Aorta (tissue), 5 donors: ENCODE results near the gene CTNNBIP1. TPM values are rescaled to one million over a fixed set of nuclear protein-coding genes. Genes with fewer than 3 reads are reported as not detected.

Experiments used
- ATAC-seq: fragments of 200-7000 bp; cut with Tn5 transposase; one replicate; pipeline ENCODE4 v1.9.1; 2022; ENCODE audit warnings: moderate library complexity; ENCODE audit not compliant: low FRiP score
- DNase-seq, 2 donors: peaks; one replicate each; pipeline ENCODE4 v3.0.0-alpha.2; 2020
- H3K27ac ChIP-seq, 2 donors: one replicate each; pipeline ENCODE4 v1.5.1; 2013; ENCODE audit warnings: low read length in 2 of 2, mild to moderate bottlenecking in 2 of 2, moderate library complexity in 2 of 2, control low read depth in 1 of 2, inconsistent platforms in 1 of 2, low read depth in 1 of 2
- H3K27me3 ChIP-seq, 2 donors: one replicate each; pipeline ENCODE4 v1.6.1; 2013; ENCODE audit warnings: control low read depth in 1 of 2, low read length in 1 of 2, mild to moderate bottlenecking in 1 of 2, moderate library complexity in 1 of 2; ENCODE audit not compliant: insufficient read depth in 2 of 2, control insufficient read depth in 1 of 2
- H3K36me3 ChIP-seq, 2 donors: one replicate each; pipeline ENCODE4 v1.6.1; 2013; ENCODE audit warnings: control low read depth in 1 of 2, low read length in 1 of 2, mild to moderate bottlenecking in 1 of 2; ENCODE audit not compliant: insufficient read depth in 2 of 2, control insufficient read depth in 1 of 2
- H3K4me1 ChIP-seq, 2 donors: one replicate each; pipeline ENCODE4 v1.6.1; 2013; ENCODE audit warnings: low read length in 2 of 2, control low read depth in 1 of 2, mild to moderate bottlenecking in 1 of 2, moderate library complexity in 1 of 2; ENCODE audit not compliant: insufficient read depth in 2 of 2, control insufficient read depth in 1 of 2
- H3K4me3 ChIP-seq, 2 donors: one replicate each; pipeline ENCODE4 v1.5.1; 2013; ENCODE audit warnings: low read length in 2 of 2, control low read depth in 1 of 2, mild to moderate bottlenecking in 1 of 2
- H3K9me3 ChIP-seq: one replicate; pipeline ENCODE4 v1.6.1; 2013; ENCODE audit warnings: mild to moderate bottlenecking, low read length; ENCODE audit not compliant: control insufficient read depth
- WGBS, 2 donors: extraction: QIAGEN DNeasy Blood & Tissue Kit; methylation state at CpG; one replicate each; pipeline ENCODE4 v1.1.7; 2013; 5-methylcytosine and 5-hydroxymethylcytosine counted together
- intact Hi-C, 2 donors: fragments of 100-400 bp; cut with DNase I; formaldehyde crosslinking; loops; one replicate each; pipeline versions ENCODE4 v1.14.2 to v1.15.0; 2022
- polyA plus RNA-seq, 2 donors: library from polyadenylated mRNA; stranded (reverse); fragments of 200-250 nt; gene quantifications; one replicate each; pipeline ENCODE4 v1.2.3, GENCODE V29; 2013
- total RNA-seq, 2 donors: library from RNA; stranded (reverse); fragmentation: NEBNext Ultra II Directional; extraction: Animal tissue kit (Norgen Biotek cat#: 25700); gene quantifications; one replicate each; pipeline ENCODE4 v1.2.1, GENCODE V29; 2021
- donor health status: healthy with polysubstance abuse.
- donor health status: Bipolar disorder and iron deficiency.
- donor health status: DM: no; HTN: no; CAD: no.
- donor health status: DM: no; HTN: no; CAD: no.
- donor health status: DM: yes; HTN: yes; CAD: no.

CTNNBIP1 gene
- total and polyA plus RNA-seq, 4 donors, result 8.4 to 18.8 (median 14.3) TPM

DNA sequence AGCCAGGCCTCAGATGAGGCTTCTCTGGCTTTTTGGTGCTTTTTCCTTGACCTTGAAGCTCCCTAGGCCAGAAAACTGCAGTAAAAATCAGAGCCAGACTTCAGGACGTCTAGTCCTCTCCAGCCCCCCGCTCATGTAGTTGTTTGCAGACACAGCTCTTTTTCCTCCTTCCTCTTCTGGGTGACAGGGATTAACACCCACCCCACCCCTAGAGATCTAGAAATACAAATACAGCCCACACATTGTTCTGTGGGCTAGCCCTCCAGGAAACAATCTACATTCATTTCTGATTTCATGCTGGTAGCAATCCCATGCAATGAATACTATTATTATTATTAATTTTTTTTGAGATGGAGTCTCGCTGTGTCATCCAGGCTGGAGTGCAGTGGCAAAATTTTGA, 76.4 kb downstream of the CTNNBIP1 start:
- 87 to 91% methylated on average over 3 of the region's 3 CpGs for WGBS, 2 donors
- no peak for DNase-seq
- Histone ChIP-seq H3K27ac (no peak overlapping the region), H3K9me3 (no peaks in the 10 kb centered on the region), H3K4me1 (no peaks in the 10 kb centered on the region), H3K4me3 (no peak overlapping the region), H3K36me3 (no peaks in the 10 kb centered on the region), H3K27me3 (no peaks in the 10 kb centered on the region)
- ATAC-seq, result no peak
- intact Hi-C loops, result no loop called here

GRCh38 chr1:9827558-9828185, 82.4 kb downstream of the CTNNBIP1 start:
- DNase-seq (peak in 1 of 2 donors; percentile 60), ATAC-seq (no peak)
- Histone ChIP-seq H3K4me3 (no peak overlapping the region), H3K4me1 (no peaks in the 10 kb centered on the region), H3K36me3 (no peaks in the 10 kb centered on the region), H3K27me3 (peaks cover 0 to 2% of the 10 kb centered on the region in 2 donors), H3K27ac (no peak overlapping the region), H3K9me3 (no peaks in the 10 kb centered on the region)
- 87 to 88% methylated on average over 24 of the region's 24 CpGs for WGBS, 2 donors
- intact Hi-C loops, result loop anchor here in 1 of 2 donors (10.0 kb wide), 1 partner anchor 867 kb away; no protein-coding TSS in a partner anchor

- DNase-seq (peak in 1 of 2 donors; percentile 41), ATAC-seq (no peak)
- WGBS, 2 donors, result 91 to 94% methylated on average over 3 of the region's 3 CpGs
- H3K4me1 ChIP-seq, result no peaks in the 10 kb centered on the region
- H3K9me3 ChIP-seq, result no peaks in the 10 kb centered on the region
- intact Hi-C loops, result loop anchor here in 1 of 2 donors (10.0 kb wide), 1 partner anchor 868 kb away; no protein-coding TSS in a partner anchor
- no peak overlapping the region for H3K4me3 ChIP-seq
- H3K27ac ChIP-seq, result no peak overlapping the region
- H3K27me3 ChIP-seq, result peaks cover 0 to 2% of the 10 kb centered on the region in 2 donors
- no peaks in the 10 kb centered on the region for H3K36me3 ChIP-seq
Measured at GRCh38 chr1:9826616-9827015, 83.5 kb downstream of the CTNNBIP1 start.

GRCh38 chr1:9826087-9826486, 84.0 kb downstream of the CTNNBIP1 start:
- no peaks in the 10 kb centered on the region for H3K4me1 ChIP-seq
- H3K9me3 ChIP-seq, result no peaks in the 10 kb centered on the region
- intact Hi-C loops, result loop anchor here in 1 of 2 donors (10.0 kb wide), 1 partner anchor 869 kb away; no protein-coding TSS in a partner anchor
- H3K4me3 ChIP-seq, result no peak overlapping the region
- H3K27me3 ChIP-seq, result peaks cover 0 to 2% of the 10 kb centered on the region in 2 donors
- 87 to 92% methylated on average over 3 of the region's 3 CpGs for WGBS, 2 donors
- no peak overlapping the region for H3K27ac ChIP-seq
- no peaks in the 10 kb centered on the region for H3K36me3 ChIP-seq
- DNase-seq (no peak), ATAC-seq (no peak)

- Histone ChIP-seq H3K4me3 (no peak overlapping the region), H3K27ac (peak overlapping the region in 1 of 2 donors; percentile 43), H3K4me1 (no peaks in the 10 kb centered on the region), H3K27me3 (peaks cover 0 to 2% of the 10 kb centered on the region in 2 donors), H3K9me3 (no peaks in the 10 kb centered on the region), H3K36me3 (no peaks in the 10 kb centered on the region)
- DNase-seq (peak; percentile 65 to 87), ATAC-seq (peak; percentile 62)
- intact Hi-C loops, result loop anchor here in 1 of 2 donors (10.0 kb wide), 1 partner anchor 869 kb away; no protein-coding TSS in a partner anchor
- WGBS, 2 donors, result 22 to 25% methylated on average over 15 to 17 of the region's 17 CpGs
Measured at GRCh38 chr1:9825093-9826074, 84.7 kb downstream of the CTNNBIP1 start.

GRCh38 chr1:9824702-9825089, 85.4 kb downstream of the CTNNBIP1 start:
- no peak for DNase-seq
- no peaks in the 10 kb centered on the region for H3K9me3 ChIP-seq
- no peak overlapping the region for H3K4me3 ChIP-seq
- no peak overlapping the region for H3K27ac ChIP-seq
- peaks cover 0 to 2% of the 10 kb centered on the region in 2 donors for H3K27me3 ChIP-seq
- H3K36me3 ChIP-seq, result no peaks in the 10 kb centered on the region
- no peak for ATAC-seq
- 33 to 35% methylated on average over 12 of the region's 12 CpGs for WGBS, 2 donors
- intact Hi-C loops, result loop anchor here in 1 of 2 donors (10.0 kb wide), 1 partner anchor 870 kb away; no protein-coding TSS in a partner anchor
- H3K4me1 ChIP-seq, result no peaks in the 10 kb centered on the region

GRCh38 chr1:9823943-9824701, 85.9 kb downstream of the CTNNBIP1 start, which contains the start of gene CLSTN1:
Gene CLSTN1, minus strand, starts transcription at chr1:9823965. Its CDS starts 232 bp downstream, at chr1:9823733.
- Histone ChIP-seq H3K27ac (peak within 1 kb of the TSS; percentile 69 to 82), H3K36me3 (no peaks in the 10 kb centered on the region), H3K4me3 (peak within 1 kb of the TSS; percentile 81 to 97), H3K4me1 (no peaks in the 10 kb centered on the region), H3K27me3 (peaks cover 0 to 2% of the 10 kb centered on the region in 2 donors), H3K9me3 (no peaks in the 10 kb centered on the region)
- WGBS, 2 donors, result 0 to 1% methylated on average over 27 to 93 of the region's 93 CpGs
- ATAC-seq, result peak; percentile 89
- peak; percentile 94 to 98 for DNase-seq
- intact Hi-C loops, result loop anchor here in 1 of 2 donors (10.0 kb wide), 1 partner anchor 871 kb away; no protein-coding TSS in a partner anchor

DNA sequence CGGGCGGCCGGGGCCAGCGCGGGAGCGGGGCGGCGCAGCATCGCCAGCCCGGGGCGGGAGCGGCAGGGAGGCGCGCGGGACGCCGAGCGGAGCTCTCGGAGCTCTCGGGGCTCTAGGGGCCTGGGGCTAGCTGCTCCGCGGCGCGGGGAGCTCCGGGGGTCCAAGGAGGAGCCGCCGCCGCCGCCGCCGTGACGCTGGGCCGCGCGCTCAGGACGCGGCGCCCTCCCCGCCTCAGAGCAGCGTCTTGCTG, 86.5 kb downstream of the CTNNBIP1 start:
- Histone ChIP-seq H3K36me3 (no peaks in the 10 kb centered on the region), H3K9me3 (no peaks in the 10 kb centered on the region), H3K4me1 (no peaks in the 10 kb centered on the region), H3K27ac (peak overlapping the region; percentile 69 to 82), H3K4me3 (peak overlapping the region; percentile 81 to 97), H3K27me3 (peaks cover 0 to 2% of the 10 kb centered on the region in 2 donors)
- 0 to 1% methylated on average over 19 to 40 of the region's 40 CpGs for WGBS, 2 donors
- no peak for ATAC-seq
- intact Hi-C loops, result loop anchor here in 1 of 2 donors (10.0 kb wide), 1 partner anchor 871 kb away; no protein-coding TSS in a partner anchor
- no peak for DNase-seq
